Endometrium (tissue), 2 donors: ENCODE data around the gene SSPN.

Source experiments
- FAIRE-seq: peaks from 2 replicates; lab custom pipeline; 2012; peaks lifted over from hg19 to GRCh38; lab: Jason Lieb, UNC
- donor health status: control.
- donor health status: control.

SSPN gene

GRCh38 chr12:26195250-26195640, at the start of gene SSPN:
SSPN (plus strand) TSS chr12:26195573; CDS start chr12:26195673, 100 bp downstream.
- no peak for FAIRE-seq

GRCh38 chr12:26148291-26148690, 47.1 kb upstream of the SSPN start:
- FAIRE-seq, result no peak

GRCh38 chr12:26149968-26150500, 45.3 kb upstream of the SSPN start:
- FAIRE-seq, result no peak

- FAIRE-seq, result no peak
These were observed 44.5 kb upstream of the SSPN start for GRCh38 chr12:26150736-26151450.

GRCh38 chr12:26152507-26153102, 42.8 kb upstream of the SSPN start:
- FAIRE-seq, result no peak

- no peak for FAIRE-seq
These were observed 41.8 kb upstream of the SSPN start for GRCh38 chr12:26153421-26154154.

- FAIRE-seq, result no peak
These were observed 39.0 kb upstream of the SSPN start for GRCh38 chr12:26156201-26156871.

- no peak for FAIRE-seq
These were observed 38.4 kb upstream of the SSPN start for GRCh38 chr12:26157001-26157400.

GRCh38 chr12:26158078-26158764, 37.2 kb upstream of the SSPN start:
- FAIRE-seq, result no peak

- FAIRE-seq, result no peak
These were observed 33.2 kb upstream of the SSPN start for GRCh38 chr12:26162174-26162573.

GRCh38 chr12:26162905-26163304, 32.5 kb upstream of the SSPN start:
- no peak for FAIRE-seq

- no peak for FAIRE-seq
These were observed 31.3 kb upstream of the SSPN start for GRCh38 chr12:26164118-26164517.

- no peak for FAIRE-seq
These were observed 23.4 kb upstream of the SSPN start for GRCh38 chr12:26172013-26172412.

- FAIRE-seq, result no peak
These were observed 22.8 kb upstream of the SSPN start for GRCh38 chr12:26172539-26172938.

- no peak for FAIRE-seq
These were observed 22.3 kb upstream of the SSPN start for GRCh38 chr12:26172946-26173552.

GRCh38 chr12:26176725-26177124, 18.6 kb upstream of the SSPN start:
- no peak for FAIRE-seq

- no peak for FAIRE-seq
These were observed 18.1 kb upstream of the SSPN start for GRCh38 chr12:26177283-26177682.

GRCh38 chr12:26179826-26180225, 15.5 kb upstream of the SSPN start:
- no peak for FAIRE-seq

GRCh38 chr12:26182377-26182776, 13.0 kb upstream of the SSPN start:
- no peak for FAIRE-seq

- no peak for FAIRE-seq
These were observed 9.6 kb upstream of the SSPN start for GRCh38 chr12:26185532-26186320.
